ENCODE data around the gene PHACTR2. TPM values are rescaled to one million over a fixed set of nuclear protein-coding genes. Genes with fewer than 3 reads are reported as not detected.
A peak's percentile ranks its signal among the peaks of the same experiment; 100 is the strongest.

PHACTR2 gene
- total and polyA plus RNA-seq, 2 of the 13 experiments (the other 11 are each of a cell fraction or from before 2014, with no cell fraction given): 11.3 to 28.2 TPM

DNA sequence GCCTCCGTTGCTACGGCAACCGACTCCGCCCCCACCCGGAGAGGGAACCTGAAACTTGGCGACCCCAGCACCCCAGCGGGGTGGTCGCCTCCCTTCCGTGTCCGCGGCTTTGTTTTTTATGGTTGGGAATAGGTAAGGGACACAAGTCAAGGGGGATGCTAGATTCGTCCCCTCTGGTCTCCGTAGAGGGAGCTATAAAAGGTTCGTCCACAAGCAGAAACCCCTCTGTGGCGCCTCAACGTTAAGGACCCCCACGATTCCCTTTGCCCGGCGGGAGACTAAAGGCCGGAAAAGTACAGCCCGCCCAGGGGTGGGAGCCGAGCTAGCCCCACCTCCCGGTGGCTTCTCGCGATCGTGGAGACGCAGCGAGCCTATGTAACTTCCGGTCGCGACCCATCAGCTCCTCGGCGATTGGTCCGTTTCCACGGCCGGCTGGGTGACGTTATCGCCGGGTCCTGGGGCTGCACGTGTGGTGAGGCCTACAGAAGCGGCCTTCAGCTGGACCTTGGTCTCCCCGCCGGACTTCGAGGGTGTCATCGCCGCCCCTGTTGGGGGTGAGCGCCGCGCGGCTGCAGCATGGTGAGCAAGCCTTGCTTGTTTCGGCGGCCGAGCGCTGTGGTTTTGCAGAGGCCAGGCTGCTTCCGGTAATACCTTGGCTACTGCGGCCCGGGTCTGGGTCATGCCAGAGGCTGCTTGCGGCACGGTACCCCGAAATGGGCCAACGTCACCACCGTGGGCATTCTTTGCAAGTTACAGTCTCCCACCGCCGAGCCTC, 165.3 kb downstream of the PHACTR2 start, which contains the start of gene LTV1 (continued):
- peak; percentile 97 for TF ChIP-seq SIN3A (IDR thresholded peaks at IDR 0.05; ENCODE audit: borderline replicate concordance, low read depth, low read length)
- TF ChIP-seq SMAD3 (CRISPR knock-in tag; IDR thresholded peaks at IDR 0.05): peak; percentile 98
- TF ChIP-seq RFXANK (CRISPR knock-in tag; IDR thresholded peaks at IDR 0.05): peak; percentile 91; the same call in 1 of the 2 replicates
- TF ChIP-seq KLF12 (CRISPR knock-in tag; IDR thresholded peaks at IDR 0.05; ENCODE audit: borderline replicate concordance): peak; percentile 84
- TF ChIP-seq ZNF878 (CRISPR knock-in tag; IDR thresholded peaks at IDR 0.05): peak; percentile 91
- peak; percentile 99 for TF ChIP-seq KDM2A (CRISPR knock-in tag; IDR thresholded peaks at IDR 0.05; ENCODE audit: borderline replicate concordance, low read depth)
- TF ChIP-seq KMT2A (CRISPR knock-in tag; IDR thresholded peaks at IDR 0.05): peak; percentile 99
- TF ChIP-seq ZFP90 (CRISPR knock-in tag; IDR thresholded peaks at IDR 0.05; ENCODE audit: borderline replicate concordance): peak; percentile 99; the same call in 1 of the 2 replicates
- TF ChIP-seq GATAD1 (CRISPR knock-in tag; IDR thresholded peaks at IDR 0.05): peak; percentile 96
- TF ChIP-seq BRCA1 (CRISPR knock-in tag; IDR thresholded peaks at IDR 0.05): peak; percentile 99
- TF ChIP-seq MAFF (IDR thresholded peaks at IDR 0.05; ENCODE audit: low read depth, low read length): no peak
- TF ChIP-seq, protein P1, sequence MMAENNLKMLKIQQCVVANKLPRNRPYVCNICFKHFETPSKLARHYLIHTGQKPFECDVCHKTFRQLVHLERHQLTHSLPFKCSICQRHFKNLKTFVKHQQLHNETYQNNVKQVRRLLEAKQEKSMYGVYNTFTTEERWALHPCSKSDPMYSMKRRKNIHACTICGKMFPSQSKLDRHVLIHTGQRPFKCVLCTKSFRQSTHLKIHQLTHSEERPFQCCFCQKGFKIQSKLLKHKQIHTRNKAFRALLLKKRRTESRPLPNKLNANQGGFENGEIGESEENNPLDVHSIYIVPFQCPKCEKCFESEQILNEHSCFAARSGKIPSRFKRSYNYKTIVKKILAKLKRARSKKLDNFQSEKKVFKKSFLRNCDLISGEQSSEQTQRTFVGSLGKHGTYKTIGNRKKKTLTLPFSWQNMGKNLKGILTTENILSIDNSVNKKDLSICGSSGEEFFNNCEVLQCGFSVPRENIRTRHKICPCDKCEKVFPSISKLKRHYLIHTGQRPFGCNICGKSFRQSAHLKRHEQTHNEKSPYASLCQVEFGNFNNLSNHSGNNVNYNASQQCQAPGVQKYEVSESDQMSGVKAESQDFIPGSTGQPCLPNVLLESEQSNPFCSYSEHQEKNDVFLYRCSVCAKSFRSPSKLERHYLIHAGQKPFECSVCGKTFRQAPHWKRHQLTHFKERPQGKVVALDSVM (CRISPR knock-in tag; IDR thresholded peaks at IDR 0.05): peak; percentile 91
- TF ChIP-seq RFX1 (IDR thresholded peaks at IDR 0.05): peak; percentile 86
- TF ChIP-seq PRMT3 (CRISPR knock-in tag; IDR thresholded peaks at IDR 0.05; ENCODE audit: borderline replicate concordance, low read depth): peak; percentile 77; the same call in 1 of the 2 replicates
- TF ChIP-seq, protein P2, sequence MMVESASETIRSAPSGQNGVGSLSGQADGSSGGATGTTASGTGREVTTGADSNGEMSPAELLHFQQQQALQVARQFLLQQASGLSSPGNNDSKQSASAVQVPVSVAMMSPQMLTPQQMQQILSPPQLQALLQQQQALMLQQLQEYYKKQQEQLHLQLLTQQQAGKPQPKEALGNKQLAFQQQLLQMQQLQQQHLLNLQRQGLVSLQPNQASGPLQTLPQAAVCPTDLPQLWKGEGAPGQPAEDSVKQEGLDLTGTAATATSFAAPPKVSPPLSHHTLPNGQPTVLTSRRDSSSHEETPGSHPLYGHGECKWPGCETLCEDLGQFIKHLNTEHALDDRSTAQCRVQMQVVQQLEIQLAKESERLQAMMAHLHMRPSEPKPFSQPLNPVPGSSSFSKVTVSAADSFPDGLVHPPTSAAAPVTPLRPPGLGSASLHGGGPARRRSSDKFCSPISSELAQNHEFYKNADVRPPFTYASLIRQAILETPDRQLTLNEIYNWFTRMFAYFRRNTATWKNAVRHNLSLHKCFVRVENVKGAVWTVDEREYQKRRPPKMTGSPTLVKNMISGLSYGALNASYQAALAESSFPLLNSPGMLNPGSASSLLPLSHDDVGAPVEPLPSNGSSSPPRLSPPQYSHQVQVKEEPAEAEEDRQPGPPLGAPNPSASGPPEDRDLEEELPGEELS (CRISPR knock-in tag; IDR thresholded peaks at IDR 0.05): no peak; the same call in 1 of the 2 replicates
- TF ChIP-seq REXO4 (CRISPR knock-in tag; IDR thresholded peaks at IDR 0.05; ENCODE audit: borderline replicate concordance): peak; percentile 96; the same call in 1 of the 2 replicates
- TF ChIP-seq SIN3B (IDR thresholded peaks at IDR 0.05; ENCODE audit: low read length): no peak
- TF ChIP-seq, protein P3, sequence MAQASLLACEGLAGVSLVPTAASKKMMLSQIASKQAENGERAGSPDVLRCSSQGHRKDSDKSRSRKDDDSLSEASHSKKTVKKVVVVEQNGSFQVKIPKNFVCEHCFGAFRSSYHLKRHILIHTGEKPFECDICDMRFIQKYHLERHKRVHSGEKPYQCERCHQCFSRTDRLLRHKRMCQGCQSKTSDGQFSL (CRISPR knock-in tag; IDR thresholded peaks at IDR 0.05): peak; percentile 96
- peak; percentile 95 for TF ChIP-seq NCOA1 (CRISPR knock-in tag; IDR thresholded peaks at IDR 0.05)
- peak; percentile 92 for TF ChIP-seq ZNF205 (CRISPR knock-in tag; IDR thresholded peaks at IDR 0.05)
- TF ChIP-seq ZNF782 (CRISPR knock-in tag; IDR thresholded peaks at IDR 0.05; ENCODE audit: borderline replicate concordance): peak; percentile 99
- TF ChIP-seq PAWR (CRISPR knock-in tag; IDR thresholded peaks at IDR 0.05; ENCODE audit: borderline replicate concordance): peak; percentile 99
- TF ChIP-seq POGZ (CRISPR knock-in tag; IDR thresholded peaks at IDR 0.05): peak; percentile 100
- TF ChIP-seq NFRKB (IDR thresholded peaks at IDR 0.05): no peak
- no peak for TF ChIP-seq SRSF9 (IDR thresholded peaks at IDR 0.05; ENCODE audit: borderline replicate concordance, insufficient read depth, low read depth, low read length, poor library complexity, severe bottlenecking)
- TF ChIP-seq MXI1 (IDR thresholded peaks at IDR 0.05; ENCODE audit: borderline replicate concordance, low read depth, low read length): peak; percentile 98

Data from HepG2 (cell line).